DND-41 (cell line): ENCODE results near the gene MMP24.

Experiments
- ATAC-seq: fragments of 200-7000 bp; cut with Tn5 transposase; 3 replicates; pipeline ENCODE4 v1.9.1; 2021; ENCODE audit warnings: low read depth; ENCODE audit not compliant: insufficient read depth
- DNase-seq: peaks from one replicate; pipeline ENCODE4 v3.0.0-alpha.2; 2020
- H2AFZ ChIP-seq: 2 replicates; pipeline ENCODE4 v1.6.0; 2012; ENCODE audit warnings: low read depth, low read length
- H3K27ac ChIP-seq: 2 replicates; pipeline ENCODE4 v1.5.1; 2012; ENCODE audit warnings: low read length, inconsistent platforms
- H3K27me3 ChIP-seq: fragments of 200-600 bp; sonication (generic); 2 replicates; pipeline ENCODE4 v1.6.0; 2012; ENCODE audit warnings: low read length, mild to moderate bottlenecking, inconsistent platforms; ENCODE audit not compliant: insufficient read depth, poor library complexity
- H3K36me3 ChIP-seq: 2 replicates; pipeline ENCODE4 v1.5.1; 2012; ENCODE audit warnings: low read length, inconsistent platforms; ENCODE audit not compliant: insufficient read depth
- H3K4me1 ChIP-seq: 2 replicates; pipeline ENCODE4 v1.5.1; 2012; ENCODE audit warnings: mild to moderate bottlenecking, low read length; ENCODE audit not compliant: insufficient read depth
- H3K4me2 ChIP-seq: 2 replicates; pipeline ENCODE4 v1.6.0; 2012; ENCODE audit warnings: mild to moderate bottlenecking, moderate library complexity, low read length, inconsistent platforms; ENCODE audit not compliant: insufficient read depth
- H3K4me3 ChIP-seq, 2 experiments: fragments of 200-600 bp in 1 of 2; shearing (Covaris generic) in 1 of 2; 2 replicates each; pipeline ENCODE4 v1.5.1; 2012 to 2016; ENCODE audit warnings: inconsistent platforms in 2 of 2, low read length in 2 of 2, mild to moderate bottlenecking in 2 of 2, low read depth in 1 of 2, moderate library complexity in 1 of 2
- H3K79me2 ChIP-seq: 2 replicates; pipeline ENCODE4 v1.6.0; 2012; ENCODE audit warnings: low read length, inconsistent platforms; ENCODE audit not compliant: insufficient read depth
- H3K9ac ChIP-seq: 2 replicates; pipeline ENCODE4 v1.6.0; 2012; ENCODE audit warnings: low read depth, mild to moderate bottlenecking, inconsistent platforms, low read length, moderate library complexity
- H3K9me3 ChIP-seq: 2 replicates; pipeline ENCODE4 v1.5.1; 2012; ENCODE audit warnings: low read length, moderate library complexity, mild to moderate bottlenecking, inconsistent platforms; ENCODE audit not compliant: insufficient read depth, severe bottlenecking
- H4K20me1 ChIP-seq: 2 replicates; pipeline ENCODE4 v1.6.0; 2012; ENCODE audit warnings: low read length; ENCODE audit not compliant: insufficient read depth
- CTCF ChIP-seq: IDR thresholded peaks from 2 replicates; pipeline ENCODE4 v1.5.1; 2012; ENCODE audit warnings: borderline replicate concordance, low read length, moderate library complexity, mild to moderate bottlenecking; ENCODE audit not compliant: poor library complexity, severe bottlenecking; ENCODE audit errors: extremely low read depth
- EZH2 ChIP-seq: IDR thresholded peaks from 3 replicates; pipeline ENCODE4 v1.6.1; 2012; ENCODE audit warnings: borderline replicate concordance, low read depth, mild to moderate bottlenecking, moderate library complexity, low read length, inconsistent platforms; ENCODE audit not compliant: severe bottlenecking

The MMP24 gene

GRCh38 chr20:35238170-35238569 is 11.7 kb downstream of the MMP24 start:
- Histone ChIP-seq H4K20me1 (no peaks in the 10 kb centered on the region), H3K27me3 (peaks cover 8% of the 10 kb centered on the region), H2AFZ (no peak overlapping the region), H3K4me3 (no peak overlapping the region), H3K9ac (no peak overlapping the region), H3K4me1 (no peaks in the 10 kb centered on the region), H3K9me3 (no peaks in the 10 kb centered on the region), H3K79me2 (no peaks in the 10 kb centered on the region), H3K36me3 (no peaks in the 10 kb centered on the region), H3K27ac (no peak overlapping the region), H3K4me2 (no peak overlapping the region)
- DNase-seq (no peak), ATAC-seq (no peak)
- no peak for TF ChIP-seq EZH2
- no peak for TF ChIP-seq CTCF

- no peak overlapping the region for H3K4me2 ChIP-seq
- H3K27me3 ChIP-seq = peaks cover 11% of the 10 kb centered on the region
- H3K9ac ChIP-seq = no peak overlapping the region
- DNase-seq = no peak
- H3K9me3 ChIP-seq = no peaks in the 10 kb centered on the region
- H3K4me3 ChIP-seq = no peak overlapping the region
- H3K27ac ChIP-seq = no peak overlapping the region
- H3K79me2 ChIP-seq = no peaks in the 10 kb centered on the region
- no peaks in the 10 kb centered on the region for H3K36me3 ChIP-seq
- H2AFZ ChIP-seq = no peak overlapping the region
- no peaks in the 10 kb centered on the region for H3K4me1 ChIP-seq
- ATAC-seq = no peak
- H4K20me1 ChIP-seq = no peaks in the 10 kb centered on the region
- TF ChIP-seq CTCF (no peak), EZH2 (no peak)
Observed at GRCh38 chr20:35238735-35239134, 12.2 kb downstream of the MMP24 start.

- Histone ChIP-seq H3K4me1 (no peaks in the 10 kb centered on the region), H3K9me3 (no peaks in the 10 kb centered on the region), H3K36me3 (no peaks in the 10 kb centered on the region), H4K20me1 (no peaks in the 10 kb centered on the region), H3K4me2 (no peak overlapping the region), H2AFZ (no peak overlapping the region), H3K4me3 (no peak overlapping the region), H3K79me2 (no peaks in the 10 kb centered on the region), H3K9ac (no peak overlapping the region), H3K27me3 (peaks cover 11% of the 10 kb centered on the region), H3K27ac (no peak overlapping the region)
- TF ChIP-seq EZH2 (no peak), CTCF (no peak)
- no peak for ATAC-seq
- DNase-seq = no peak
Observed at GRCh38 chr20:35240083-35240810, 13.8 kb downstream of the MMP24 start.
